HepG2 (cell line): ENCODE results near the gene PPIB. TPM values are rescaled to one million over a fixed set of nuclear protein-coding genes. Genes with fewer than 3 reads are reported as not detected.
A peak's percentile ranks its signal among the peaks of the same experiment; 100 is the strongest.

Experiments used
- ATAC-seq: fragments of 200-7000 bp; cut with Tn5 transposase; 3 replicates; pipeline ENCODE4 v1.9.1; 2020; ENCODE audit warnings: mild to moderate bottlenecking, moderate library complexity
- BruUV-seq: library from RNA; stranded (reverse); fragments of 400-500 nt; replicated peaks from 2 replicates; lab custom pipeline; 2021; lab: Mats Ljungman, UMichigan
- CTCF ChIA-PET: fragments of 300-600 bp; formaldehyde crosslinking; extraction: SDS; loops from one replicate; lab custom pipeline; 2021; ENCODE audit warnings: low total read pairs, inconsistent platforms, low intra/inter-chr PET ratio; lab: Yijun Ruan, JAX
- POLR2A ChIA-PET: fragments of 350-600 bp; sonication (Branson Sonifier 250); formaldehyde crosslinking; loops from one replicate; lab custom pipeline; 2020; ENCODE audit warnings: antibody characterized with exemption, inconsistent platforms; lab: Yijun Ruan, JAX
- DNase-seq: peaks from one replicate; pipeline ENCODE4 v3.0.0-alpha.2; 2015; ENCODE audit warnings: low spot score
- FAIRE-seq: peaks from 3 replicates; lab custom pipeline; 2011; peaks lifted over from hg19 to GRCh38; lab: Jason Lieb, UNC
- H2AFZ ChIP-seq: one replicate; pipeline ENCODE4 v1.6.1; 2011; ENCODE audit warnings: low read length, inconsistent platforms
- H3K27ac ChIP-seq: fragments of 300-600 bp; 3 replicates; pipeline ENCODE4 v1.8.0; 2011; ENCODE audit warnings: mixed run types, mild to moderate bottlenecking, mixed read lengths, low read length, inconsistent platforms; ENCODE audit not compliant: insufficient read depth; ENCODE audit errors: extremely low read length
- H3K27me3 ChIP-seq, 2 experiments: fragments of 200-600 bp in 1 of 2; 2 replicates in 1 of 2; 3 replicates in 1 of 2; pipeline versions ENCODE4 v1.6.0 to v1.8.0; 2011; ENCODE audit warnings: low read length in 2 of 2, mild to moderate bottlenecking in 2 of 2, moderate library complexity in 2 of 2, inconsistent platforms in 1 of 2; ENCODE audit not compliant: insufficient read depth in 2 of 2, control insufficient read depth in 1 of 2
- H3K36me3 ChIP-seq, 2 experiments: fragments of 200-600 bp in 1 of 2; replicated peaks in 1 of 2; 2 replicates in 1 of 2; 3 replicates in 1 of 2; pipeline versions ENCODE4 v1.5.1 to v1.8.0; 2011; ENCODE audit warnings: low read length in 2 of 2, inconsistent platforms in 1 of 2; ENCODE audit not compliant: insufficient read depth in 2 of 2, control insufficient read depth in 1 of 2
- H3K4me1 ChIP-seq: 2 replicates; pipeline ENCODE4 v1.5.1; 2012; ENCODE audit warnings: low read length, inconsistent platforms; ENCODE audit not compliant: insufficient read depth
- H3K4me2 ChIP-seq: 2 replicates; pipeline ENCODE4 v1.6.0; 2011; ENCODE audit warnings: low read depth, low read length, inconsistent platforms
- H3K4me3 ChIP-seq, 3 experiments: fragments of 200-600 bp in 1 of 3; sonication (generic), shearing (Covaris generic) in 1 of 3; replicated peaks in 1 of 3; 2 replicates each; pipeline ENCODE4 v1.5.1; 2011 to 2016; ENCODE audit warnings: low read length in 3 of 3, inconsistent platforms in 2 of 3, low read depth in 2 of 3, mild to moderate bottlenecking in 2 of 3, control low read depth in 1 of 3, mixed read lengths in 1 of 3; ENCODE audit not compliant: insufficient read depth in 1 of 3
- H3K79me2 ChIP-seq: one replicate; pipeline ENCODE4 v1.6.1; 2011; ENCODE audit warnings: low read length, inconsistent platforms; ENCODE audit not compliant: insufficient read depth
- H3K9ac ChIP-seq: 2 replicates; pipeline ENCODE4 v1.6.0; 2011; ENCODE audit warnings: mild to moderate bottlenecking, low read depth, low read length, inconsistent platforms; ENCODE audit not compliant: insufficient read depth
- H3K9me3 ChIP-seq: 2 replicates; pipeline ENCODE4 v1.5.1; 2012; ENCODE audit warnings: mild to moderate bottlenecking, low read length
- H4K20me1 ChIP-seq: 2 replicates; pipeline ENCODE4 v1.6.0; 2011; ENCODE audit warnings: inconsistent platforms, mild to moderate bottlenecking, low read length, moderate library complexity; ENCODE audit not compliant: insufficient read depth
- HOXD1 ChIP-seq: sonication (generic); formaldehyde crosslinking; IDR thresholded peaks from 2 replicates; pipeline ENCODE4 v1.5.0; 2020; ENCODE audit warnings: missing genetic modification reagents
- PREB ChIP-seq: sonication (generic); formaldehyde crosslinking; IDR thresholded peaks from 2 replicates; pipeline ENCODE4 v1.4.0; 2020; ENCODE audit warnings: missing genetic modification reagents
- WGBS: methylation state at CpG from one replicate; pipeline ENCODE4 v1.1.6; 2017; ENCODE audit warnings: low lambda C conversion rate; 5-methylcytosine and 5-hydroxymethylcytosine counted together
- in situ Hi-C: cut with HindIII; loops from 2 replicates; pipeline ENCODE4 v1.10.0; 2017; ENCODE audit warnings: low pct_unique_long_range_greater_than_20kb; ENCODE audit not compliant: extremely low pct_ligation_motif_present
- intact Hi-C: fragments of 100-400 bp; cut with micrococcal nuclease; formaldehyde crosslinking; loops from one replicate; pipeline ENCODE4 v1.10.0; 2022; ENCODE audit not compliant: unreplicated experiment
- polyA plus RNA-seq, 8 experiments: library from polyadenylated mRNA; depleted of rRNA in 3 of 8; stranded (reverse) in 7 of 8; unstranded in 1 of 8; fragments of >200 nt; fragmentation: Illumina TruSeq in 4 of 8; extraction: Trizol in 4 of 8; gene quantifications; 2 replicates each; pipeline versions ENCODE4 v1.2.1 to v1.2.3, GENCODE V29; 2011 to 2016; ENCODE audit warnings: low read depth in 4 of 8, missing spikeins in 1 of 8, mixed read lengths in 1 of 8; ENCODE audit not compliant: insufficient read depth in 1 of 8
- total RNA-seq, 5 experiments: library from RNA; depleted of rRNA; stranded (reverse); fragments of >200 nt; fragmentation: Illumina TruSeq; extraction: Trizol; gene quantifications; 2 replicates each; pipeline ENCODE4 v1.2.3, GENCODE V29; 2016; ENCODE audit warnings: low read depth in 1 of 5
- TF ChIP-seq, protein P1 (sequence below): sonication (generic); formaldehyde crosslinking; IDR thresholded peaks from 2 replicates; pipeline ENCODE4 v1.4.0; 2020; ENCODE audit warnings: missing genetic modification reagents

PPIB gene
- total and polyA plus RNA-seq, 2 of the 13 experiments (the other 11 are each of a cell fraction or from before 2014, with no cell fraction given): 780 to 882 TPM

GRCh38 chr15:64141798-64142512, 20.9 kb downstream of the PPIB start:
- 92% methylated on average over 8 of the region's 8 CpGs for WGBS
- Histone ChIP-seq H3K36me3 (peaks cover 20 to 38% of the 10 kb centered on the region in 2 experiments), H4K20me1 (no peaks in the 10 kb centered on the region), H3K9ac (no peak overlapping the region), H3K27me3 (no peaks in the 10 kb centered on the region)
- ATAC-seq (no peak), DNase-seq (no peak)
- POLR2A ChIA-PET: no interaction called here
- TF ChIP-seq PREB (no peak), HOXD1 (no peak)
- TF ChIP-seq, protein P1, sequence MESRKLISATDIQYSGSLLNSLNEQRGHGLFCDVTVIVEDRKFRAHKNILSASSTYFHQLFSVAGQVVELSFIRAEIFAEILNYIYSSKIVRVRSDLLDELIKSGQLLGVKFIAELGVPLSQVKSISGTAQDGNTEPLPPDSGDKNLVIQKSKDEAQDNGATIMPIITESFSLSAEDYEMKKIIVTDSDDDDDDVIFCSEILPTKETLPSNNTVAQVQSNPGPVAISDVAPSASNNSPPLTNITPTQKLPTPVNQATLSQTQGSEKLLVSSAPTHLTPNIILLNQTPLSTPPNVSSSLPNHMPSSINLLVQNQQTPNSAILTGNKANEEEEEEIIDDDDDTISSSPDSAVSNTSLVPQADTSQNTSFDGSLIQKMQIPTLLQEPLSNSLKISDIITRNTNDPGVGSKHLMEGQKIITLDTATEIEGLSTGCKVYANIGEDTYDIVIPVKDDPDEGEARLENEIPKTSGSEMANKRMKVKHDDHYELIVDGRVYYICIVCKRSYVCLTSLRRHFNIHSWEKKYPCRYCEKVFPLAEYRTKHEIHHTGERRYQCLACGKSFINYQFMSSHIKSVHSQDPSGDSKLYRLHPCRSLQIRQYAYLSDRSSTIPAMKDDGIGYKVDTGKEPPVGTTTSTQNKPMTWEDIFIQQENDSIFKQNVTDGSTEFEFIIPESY (CRISPR knock-in tag): peak; percentile 31; the same call in 1 of the 2 replicates
- TF ChIP-seq, all 625 proteins: peak for 1
- no peak overlapping the region for H3K4me2 ChIP-seq
- no peaks in the 10 kb centered on the region for H3K79me2 ChIP-seq
- intact Hi-C loops: no loop called here
- no peak overlapping the region for H3K27ac ChIP-seq
- FAIRE-seq: no peak
- no peaks in the 10 kb centered on the region for H3K9me3 ChIP-seq
- peaks cover 40% of the 10 kb centered on the region for H3K4me1 ChIP-seq
- H2AFZ ChIP-seq: no peak overlapping the region
- in situ Hi-C loops: no loop called here
- no peak overlapping the region for H3K4me3 ChIP-seq
- no TSS peak for BruUV-seq
- CTCF ChIA-PET: no interaction called here
